Medulla oblongata (tissue), 1 donor: ENCODE data around the gene CUBN.
A peak's percentile ranks its signal among the peaks of the same experiment; 100 is the strongest.

Source experiments
- DNase-seq: peaks from one replicate; pipeline ENCODE4 v3.0.0-alpha.2; 2015; ENCODE audit errors: extremely low spot score

The CUBN gene

GRCh38 chr10:17041626-17042520 is 87.7 kb downstream of the CUBN start:
- DNase-seq: no peak

GRCh38 chr10:17038627-17039026 is 91.0 kb downstream of the CUBN start:
- DNase-seq: no peak

- DNase-seq: no peak
These were observed 91.7 kb downstream of the CUBN start for GRCh38 chr10:17037910-17038309.

GRCh38 chr10:17035446-17035845 is 94.2 kb downstream of the CUBN start:
- DNase-seq: no peak

- DNase-seq: no peak
These were observed 95.9 kb downstream of the CUBN start for GRCh38 chr10:17033529-17034260.

- DNase-seq: no peak
These were observed 97.7 kb downstream of the CUBN start for GRCh38 chr10:17031637-17032635.

- DNase-seq: peak; percentile 34
These were observed 99.9 kb downstream of the CUBN start for GRCh38 chr10:17029581-17030271.

GRCh38 chr10:17029239-17029580 is 100.4 kb downstream of the CUBN start:
- no peak for DNase-seq

GRCh38 chr10:17028798-17029197 is 100.8 kb downstream of the CUBN start:
- no peak for DNase-seq

- no peak for DNase-seq
These were observed 102.7 kb downstream of the CUBN start for GRCh38 chr10:17026686-17027485.

GRCh38 chr10:17025444-17026295 is 103.9 kb downstream of the CUBN start:
- DNase-seq: no peak

- DNase-seq: no peak
These were observed 105.2 kb downstream of the CUBN start for GRCh38 chr10:17024461-17024860.

- DNase-seq: no peak
These were observed 106.0 kb downstream of the CUBN start for GRCh38 chr10:17023386-17024298.

GRCh38 chr10:17022896-17023295 is 106.7 kb downstream of the CUBN start:
- DNase-seq: no peak

- DNase-seq: no peak
These were observed 107.2 kb downstream of the CUBN start for GRCh38 chr10:17022466-17022825.

GRCh38 chr10:17021656-17022465 is 107.8 kb downstream of the CUBN start:
- DNase-seq: no peak

- DNase-seq: no peak
These were observed 109.9 kb downstream of the CUBN start for GRCh38 chr10:17019696-17020095.
